GM21825 (cell line): Measurements from ENCODE around the gene DCP1B.

Experiments
- ATAC-seq: cut with Tn5 transposase; IDR thresholded peaks from one replicate; pipeline ENCODE4 v1.9.1; 2021; ENCODE audit warnings: mild to moderate bottlenecking, moderate library complexity; ENCODE audit not compliant: unreplicated experiment

Gene DCP1B

DNA sequence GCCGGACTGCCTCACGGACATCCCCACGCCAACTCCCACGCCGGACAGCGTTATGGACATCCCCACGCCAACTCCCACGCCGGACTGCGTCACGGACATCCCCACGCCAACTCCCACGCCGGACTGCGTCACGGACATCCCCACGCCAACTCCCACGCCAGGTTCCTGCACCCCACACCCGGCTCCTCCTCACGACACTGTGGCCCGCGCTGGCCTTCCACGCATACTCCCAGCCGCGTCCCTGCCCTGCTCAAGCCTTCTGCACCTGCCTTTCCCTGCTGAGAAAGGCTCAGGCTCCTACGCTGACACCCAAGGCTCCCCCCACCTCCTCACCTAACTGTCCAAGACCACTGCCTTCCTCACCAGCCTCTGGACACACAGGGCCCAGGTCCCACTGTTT is 95.5 kb downstream of the DCP1B start:
- no peak for ATAC-seq

DNA sequence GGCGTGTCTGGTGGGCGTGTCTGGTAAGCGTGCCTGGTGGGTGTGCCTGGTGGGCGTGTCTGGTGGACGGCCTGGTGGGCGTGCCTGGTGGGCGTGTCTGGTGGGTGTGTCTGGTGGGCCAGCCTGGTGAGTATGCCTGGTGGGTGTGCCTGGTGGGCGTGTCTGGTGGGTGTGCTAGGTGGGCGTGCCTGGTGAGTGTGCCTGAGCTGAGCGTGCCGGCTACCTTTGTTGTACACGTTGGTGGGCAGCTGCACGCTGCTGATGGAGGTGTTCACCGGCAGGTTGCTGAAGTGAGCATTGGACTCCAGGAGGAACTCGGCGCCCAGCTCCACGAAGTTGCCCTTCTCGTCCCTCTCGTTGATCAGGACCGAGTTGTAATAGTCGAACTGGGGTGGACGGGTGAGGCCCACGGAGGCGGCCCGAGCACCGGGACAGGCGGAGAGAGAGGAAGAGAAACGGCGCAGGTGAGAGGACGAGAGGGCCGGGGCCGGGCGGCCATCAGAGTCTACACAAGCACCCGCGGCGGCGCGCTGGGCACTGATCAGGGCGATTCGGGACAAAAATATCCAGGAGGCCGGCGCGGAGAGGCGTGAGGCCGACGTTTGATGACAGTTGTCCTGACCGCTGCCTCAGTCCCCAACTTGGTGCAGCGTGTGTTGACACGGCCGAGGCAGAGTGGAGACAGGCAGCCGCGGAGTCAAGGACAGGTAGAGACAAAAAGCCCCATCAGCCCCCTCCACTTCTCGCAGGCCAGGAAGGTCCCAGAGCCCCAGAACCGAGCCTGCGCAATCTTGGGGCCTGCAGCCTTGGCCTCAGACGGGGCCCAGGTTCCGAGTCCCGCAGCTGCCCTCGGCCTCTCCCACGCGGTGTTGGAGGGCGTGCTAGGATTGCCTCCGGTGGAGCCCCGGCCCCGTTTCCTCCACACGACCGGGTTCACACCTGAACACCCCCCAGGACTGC is 96.3 kb downstream of the DCP1B start:
- ATAC-seq = no peak

DNA sequence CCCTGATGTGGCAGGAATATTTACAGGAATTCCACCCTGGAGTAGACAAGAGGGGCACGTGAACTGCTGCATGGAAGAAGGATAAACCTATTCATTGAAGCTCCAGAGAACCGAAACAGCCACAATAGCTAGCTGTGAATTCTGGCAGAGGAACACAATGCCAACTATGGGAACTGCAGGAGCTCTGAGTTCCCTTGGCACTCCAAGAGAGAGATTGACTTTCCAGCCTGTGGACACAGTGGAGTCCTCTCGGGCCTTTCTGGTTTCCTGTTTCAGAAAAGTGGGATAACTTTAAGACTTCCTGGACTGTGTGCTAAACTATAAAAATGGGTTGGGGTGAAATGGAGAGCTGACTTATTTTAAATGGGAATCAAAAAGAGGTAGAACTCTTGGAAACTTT is 97.7 kb downstream of the DCP1B start:
- ATAC-seq = no peak

DNA sequence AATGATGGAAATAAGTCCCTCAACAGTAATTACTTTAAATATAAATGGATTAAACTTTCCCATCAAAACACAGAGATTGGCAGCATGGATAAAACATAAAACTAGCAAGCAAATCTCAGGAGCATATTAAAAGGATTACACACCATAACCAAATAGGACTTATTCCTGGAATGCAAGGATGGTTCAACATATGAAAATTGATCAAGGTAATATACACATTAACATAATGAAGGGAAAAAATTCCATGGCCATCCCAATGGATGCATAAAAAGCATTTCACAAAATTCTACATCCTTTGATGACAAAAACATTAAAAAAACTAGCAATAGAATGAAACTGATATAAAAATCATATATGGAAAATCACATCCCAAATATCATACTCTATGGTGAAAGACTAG is 99.4 kb downstream of the DCP1B start:
- no peak for ATAC-seq

DNA sequence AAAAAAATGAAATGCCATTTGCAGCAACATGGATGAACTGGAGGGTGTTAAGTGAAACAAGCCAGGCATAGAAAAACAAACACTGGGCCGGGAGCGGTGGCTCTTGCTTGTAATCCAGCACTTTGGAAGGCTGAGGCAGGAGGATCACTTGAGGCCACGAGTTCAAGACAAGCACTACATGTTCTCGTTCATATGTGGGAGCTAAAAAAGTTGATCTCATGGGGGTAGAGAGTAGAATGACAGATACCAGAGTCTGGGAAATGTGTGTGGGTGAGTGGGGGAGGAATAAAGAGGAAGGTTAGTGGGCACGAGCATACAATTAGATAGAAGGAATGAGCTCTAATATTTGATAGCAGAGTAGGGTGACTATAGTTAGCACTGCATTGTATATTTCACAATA is 107.3 kb downstream of the DCP1B start:
- no peak for ATAC-seq
